Activated naive CD4-positive, alpha-beta T cell treated with anti-CD3 and anti-CD28 coated beads, Interleukin-2, amount 10 ng/mL, durations not matched to agents 7 days and 5 days (primary cell): Measurements from ENCODE around the gene ME3.
"Not testable (repeated sequence)": the region's sequence is repeated elsewhere in the genome, so short reads cannot be mapped to it uniquely, and the experiment has no call there.

Source experiments
- CTCF ChIA-PET: fragments of 350-600 bp; sonication (Branson Sonifier 250); formaldehyde crosslinking; loops from one replicate; lab custom pipeline; 2021; ENCODE audit warnings: antibody characterized with exemption; lab: Charles Lee
- DNase-seq: peaks from one replicate; pipeline ENCODE4 v3.0.0-alpha.2; 2020
- H3K27ac Mint-ChIP-seq: one replicate; pipeline ENCODE4 v1.8.0; 2021; ENCODE audit warnings: mild to moderate bottlenecking, moderate library complexity, mixed read lengths
- H3K27me3 Mint-ChIP-seq: one replicate; pipeline ENCODE4 v1.8.0; 2021; ENCODE audit warnings: mild to moderate bottlenecking, mixed read lengths
- H3K36me3 Mint-ChIP-seq: one replicate; pipeline ENCODE4 v1.8.0; 2021; ENCODE audit warnings: mixed read lengths
- H3K4me1 Mint-ChIP-seq: one replicate; pipeline ENCODE4 v1.8.0; 2021; ENCODE audit warnings: mixed read lengths
- H3K4me3 Mint-ChIP-seq: one replicate; pipeline ENCODE4 v1.8.0; 2021; ENCODE audit warnings: mild to moderate bottlenecking, moderate library complexity, mixed read lengths
- H3K9me3 Mint-ChIP-seq: one replicate; pipeline ENCODE4 v1.8.0; 2021; ENCODE audit warnings: mixed read lengths

ME3 gene

DNA sequence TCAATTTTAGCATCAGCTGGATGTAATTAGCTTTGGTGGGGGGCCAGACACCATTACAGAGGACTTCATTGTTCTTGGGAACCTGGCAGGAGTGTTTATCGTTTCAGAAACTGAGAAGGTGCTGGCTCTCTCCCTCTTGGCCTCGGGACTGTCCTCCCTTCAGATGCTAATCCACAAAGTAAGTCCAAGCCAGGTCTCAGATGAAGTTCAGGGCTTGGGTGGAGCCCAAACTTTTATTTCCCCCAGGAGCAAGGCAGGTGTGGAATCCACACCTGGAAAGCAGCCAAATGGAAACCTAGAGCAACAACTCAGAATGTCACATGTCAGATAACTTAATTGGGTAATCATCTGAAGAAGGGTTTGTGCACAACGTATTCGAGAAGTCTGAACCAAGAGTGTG is 119.2 kb downstream of the ME3 start:
- Mint-ChIP-seq H3K27me3 (no peaks in the 10 kb centered on the region), H3K4me3 (no peak overlapping the region), H3K9me3 (no peaks in the 10 kb centered on the region), H3K36me3 (no peaks in the 10 kb centered on the region), H3K27ac (no peak overlapping the region), H3K4me1 (no peaks in the 10 kb centered on the region)
- CTCF ChIA-PET, result no interaction called here
- DNase-seq, result no peak

- Mint-ChIP-seq H3K27ac (no peak overlapping the region), H3K4me1 (no peaks in the 10 kb centered on the region), H3K9me3 (no peaks in the 10 kb centered on the region), H3K36me3 (no peaks in the 10 kb centered on the region), H3K27me3 (no peaks in the 10 kb centered on the region), H3K4me3 (no peak overlapping the region)
- CTCF ChIA-PET, result interaction anchor here (1.2 kb wide), 1 partner anchor 17 kb away, joined by 4 read pairs; no protein-coding TSS in a partner anchor
- no peak for DNase-seq
Observed at GRCh38 chr11:86551288-86552092, 120.9 kb downstream of the ME3 start.

DNA sequence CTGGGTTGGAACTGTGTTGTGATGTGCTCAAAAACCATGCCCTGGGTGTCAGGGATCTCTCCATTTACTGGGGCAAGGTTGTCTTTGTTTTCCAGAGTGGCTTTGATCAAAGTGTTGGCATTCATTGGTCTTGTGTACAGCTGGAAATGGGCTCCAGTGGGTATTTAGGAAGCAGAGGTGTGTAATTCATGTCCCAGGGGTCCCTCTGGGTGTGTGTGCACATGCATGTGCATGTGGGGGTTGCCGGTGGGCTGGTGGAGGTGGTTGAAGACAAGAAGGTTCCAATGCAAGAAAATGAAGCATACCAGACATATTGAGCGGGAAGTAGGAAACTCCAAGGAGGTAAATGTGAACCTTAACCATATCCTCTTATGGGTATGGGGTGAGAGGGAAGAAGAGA is 121.7 kb downstream of the ME3 start:
- Mint-ChIP-seq H3K4me1 (no peaks in the 10 kb centered on the region), H3K4me3 (no peak overlapping the region), H3K27ac (no peak overlapping the region), H3K36me3 (no peaks in the 10 kb centered on the region), H3K9me3 (no peaks in the 10 kb centered on the region), H3K27me3 (no peaks in the 10 kb centered on the region)
- DNase-seq, result no peak
- CTCF ChIA-PET, result interaction anchor here (1.2 kb wide), 1 partner anchor 18 kb away, joined by 4 read pairs; no protein-coding TSS in a partner anchor

DNA sequence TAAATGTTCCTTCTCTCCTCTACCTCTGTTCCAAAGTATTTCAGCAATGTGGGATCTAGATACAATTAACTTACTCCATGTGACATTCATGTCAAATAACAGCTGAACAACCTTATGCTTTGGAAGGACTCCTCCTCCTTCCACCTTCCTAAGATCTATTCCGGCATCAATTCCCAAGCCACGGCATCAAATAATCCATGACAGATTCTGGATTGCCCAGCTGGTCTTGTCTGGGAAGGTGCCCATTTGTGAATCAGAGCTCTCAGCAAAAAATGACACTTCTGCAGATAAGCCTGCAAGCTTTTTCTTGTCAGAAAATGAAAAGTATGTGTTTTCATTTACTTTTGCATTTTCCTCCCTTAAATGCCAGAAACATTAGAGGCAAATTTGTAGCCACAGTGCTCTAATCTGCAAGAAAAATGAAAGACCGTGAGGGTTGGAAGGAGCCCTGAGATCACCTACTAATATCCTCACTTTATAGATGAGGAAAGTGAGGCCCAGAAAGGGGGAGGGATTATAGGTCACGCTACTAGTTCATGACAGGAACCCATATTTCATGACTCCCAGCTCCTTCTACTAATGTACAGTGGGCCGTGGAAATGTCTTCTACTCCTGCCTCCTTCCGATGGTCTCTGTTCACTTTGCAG is 124.0 kb downstream of the ME3 start:
- no peaks in the 10 kb centered on the region for H3K9me3 Mint-ChIP-seq

GRCh38 chr11:86547727-86548126 is 124.7 kb downstream of the ME3 start:
- no peak for DNase-seq
- Mint-ChIP-seq H3K27me3 (no peaks in the 10 kb centered on the region), H3K4me3 (no peak overlapping the region), H3K4me1 (no peaks in the 10 kb centered on the region), H3K36me3 (no peaks in the 10 kb centered on the region), H3K9me3 (no peaks in the 10 kb centered on the region), H3K27ac (no peak overlapping the region)
- CTCF ChIA-PET, result no interaction called here

More for the DNA sequence above, 124.0 kb downstream of the ME3 start:
- DNase-seq, result no peak
- CTCF ChIA-PET, result interaction anchor here (1.1 kb wide), 1 partner anchor 60 kb away, joined by 3 read pairs; no protein-coding TSS in a partner anchor
- H3K4me3 Mint-ChIP-seq, result no peak overlapping the region
- no peaks in the 10 kb centered on the region for H3K27me3 Mint-ChIP-seq
- H3K36me3 Mint-ChIP-seq, result no peaks in the 10 kb centered on the region
- no peaks in the 10 kb centered on the region for H3K4me1 Mint-ChIP-seq
- no peak overlapping the region for H3K27ac Mint-ChIP-seq

DNA sequence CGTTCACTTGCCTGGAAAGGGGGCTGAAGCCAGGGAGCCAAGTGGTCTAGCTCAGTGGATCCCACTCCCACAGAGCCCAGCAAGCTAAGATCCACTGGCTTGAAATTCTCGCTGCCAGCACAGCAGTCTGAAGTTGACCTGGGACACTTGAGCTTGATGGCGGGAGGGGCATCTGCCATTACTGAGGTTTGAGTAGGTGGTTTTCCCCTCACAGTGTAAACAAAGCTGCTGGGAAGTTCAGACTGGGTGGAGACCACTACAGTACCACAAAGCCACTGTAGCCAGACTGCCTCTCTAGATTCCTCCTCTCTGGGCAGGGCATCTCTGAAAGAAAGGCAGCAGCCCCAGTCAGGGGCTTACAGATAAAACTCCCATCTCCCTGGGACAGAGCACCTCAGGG is 131.1 kb downstream of the ME3 start:
- H3K4me3 Mint-ChIP-seq, H3K9me3 Mint-ChIP-seq, H3K27ac Mint-ChIP-seq, CTCF ChIA-PET, H3K27me3 Mint-ChIP-seq, H3K4me1 Mint-ChIP-seq, H3K36me3 Mint-ChIP-seq, DNase-seq: not testable (repeated sequence)

DNA sequence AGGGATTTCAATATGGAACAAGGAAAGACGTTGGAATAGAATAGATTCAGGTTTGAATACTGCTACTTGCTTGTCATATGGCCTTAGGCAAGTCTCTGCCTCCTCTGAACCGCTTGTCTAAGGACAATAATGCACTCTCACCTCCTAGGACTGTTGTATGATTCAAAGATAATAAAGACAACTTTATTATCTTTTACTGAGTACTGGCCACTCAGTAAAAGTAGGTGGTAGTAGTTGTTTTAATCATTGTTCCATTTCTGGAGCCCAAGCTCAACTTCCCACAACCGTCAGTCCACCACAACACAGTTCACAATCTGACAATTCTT is 134.2 kb downstream of the ME3 start:
- Mint-ChIP-seq H3K36me3 (no peaks in the 10 kb centered on the region), H3K4me3 (no peak overlapping the region), H3K27me3 (no peaks in the 10 kb centered on the region), H3K9me3 (no peaks in the 10 kb centered on the region), H3K4me1 (no peaks in the 10 kb centered on the region), H3K27ac (no peak overlapping the region)
- DNase-seq, result no peak
- CTCF ChIA-PET, result no interaction called here

DNA sequence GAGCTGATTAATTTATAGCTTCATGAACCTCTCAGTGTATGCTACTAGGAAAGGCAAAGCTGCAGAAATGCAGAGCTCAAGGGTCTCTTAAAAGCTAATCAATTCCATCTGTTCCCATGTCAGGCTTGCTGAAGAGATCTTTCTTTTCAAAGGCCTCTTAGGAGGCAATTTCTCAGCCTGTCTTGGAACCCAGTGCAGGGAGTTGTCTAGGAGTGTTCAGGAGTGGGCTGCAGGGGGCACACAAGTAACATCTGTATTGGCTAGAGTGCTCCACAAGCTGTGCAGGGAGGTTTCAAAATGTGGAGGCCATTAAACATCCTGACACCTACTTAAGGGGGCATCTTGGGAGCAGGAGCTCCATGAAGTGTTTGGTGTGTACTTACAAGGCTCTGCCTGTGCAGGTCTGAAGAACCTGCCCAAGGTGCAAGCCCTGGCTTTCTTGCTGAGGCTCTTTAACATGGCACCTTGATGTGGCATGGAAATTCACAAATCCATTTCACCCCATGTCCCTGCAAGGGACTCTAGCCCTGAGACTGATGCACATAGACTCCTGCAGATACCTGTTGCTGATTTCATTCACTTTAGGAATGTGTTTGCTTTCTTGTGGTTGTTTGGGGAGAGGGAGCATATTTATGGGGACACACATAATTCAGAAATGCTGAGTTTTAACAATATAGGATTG is 134.7 kb downstream of the ME3 start:
- CTCF ChIA-PET, result no interaction called here
- no peaks in the 10 kb centered on the region for H3K36me3 Mint-ChIP-seq
- no peaks in the 10 kb centered on the region for H3K9me3 Mint-ChIP-seq
- no peak overlapping the region for H3K4me3 Mint-ChIP-seq
- DNase-seq, result no peak
- no peaks in the 10 kb centered on the region for H3K27me3 Mint-ChIP-seq
- H3K27ac Mint-ChIP-seq, result no peak overlapping the region
- no peaks in the 10 kb centered on the region for H3K4me1 Mint-ChIP-seq

DNA sequence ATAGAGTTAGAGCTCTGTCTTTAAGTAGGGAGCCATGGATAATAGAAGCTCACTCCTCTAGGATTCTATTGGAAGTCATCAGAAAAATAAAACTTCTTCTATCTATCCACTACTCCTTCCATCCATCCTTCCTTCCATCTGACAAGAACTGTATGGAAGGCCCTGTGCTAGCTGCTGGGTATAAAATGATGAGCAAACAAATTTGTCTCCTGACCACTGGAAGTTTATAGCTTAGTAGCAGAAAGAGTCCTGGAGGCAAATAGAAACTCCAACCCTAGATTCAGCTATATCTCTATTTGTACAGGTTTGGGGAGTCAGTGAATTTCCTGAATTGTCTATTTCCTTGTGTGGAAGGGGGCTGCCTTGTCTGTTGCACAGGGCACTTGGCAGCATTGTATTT is 136.6 kb downstream of the ME3 start:
- H3K9me3 Mint-ChIP-seq, result no peaks in the 10 kb centered on the region
- CTCF ChIA-PET, result no interaction called here
- no peaks in the 10 kb centered on the region for H3K36me3 Mint-ChIP-seq
- no peak overlapping the region for H3K4me3 Mint-ChIP-seq
- DNase-seq, result no peak
- no peaks in the 10 kb centered on the region for H3K27me3 Mint-ChIP-seq
- H3K27ac Mint-ChIP-seq, result no peak overlapping the region
- H3K4me1 Mint-ChIP-seq, result no peaks in the 10 kb centered on the region

GRCh38 chr11:86524620-86525352 is 147.6 kb downstream of the ME3 start:
- no peak for DNase-seq
- no peak overlapping the region for H3K27ac Mint-ChIP-seq
- CTCF ChIA-PET, result no interaction called here
- H3K4me1 Mint-ChIP-seq, result no peaks in the 10 kb centered on the region
- H3K4me3 Mint-ChIP-seq, result no peak overlapping the region
- peaks cover 5% of the 10 kb centered on the region for H3K9me3 Mint-ChIP-seq
- H3K36me3 Mint-ChIP-seq, result no peaks in the 10 kb centered on the region
- H3K27me3 Mint-ChIP-seq, result no peaks in the 10 kb centered on the region

- no peaks in the 10 kb centered on the region for H3K27me3 Mint-ChIP-seq
- no peak overlapping the region for H3K27ac Mint-ChIP-seq
- H3K4me1 Mint-ChIP-seq, result no peaks in the 10 kb centered on the region
- no peaks in the 10 kb centered on the region for H3K36me3 Mint-ChIP-seq
- H3K9me3 Mint-ChIP-seq, result peaks cover 5% of the 10 kb centered on the region
- no peak overlapping the region for H3K4me3 Mint-ChIP-seq
- no peak for DNase-seq
- CTCF ChIA-PET, result interaction anchor here (1.3 kb wide), 1 partner anchor 11 kb away, joined by 3 read pairs; no protein-coding TSS in a partner anchor
Observed at GRCh38 chr11:86523738-86524619, 148.4 kb downstream of the ME3 start.

DNA sequence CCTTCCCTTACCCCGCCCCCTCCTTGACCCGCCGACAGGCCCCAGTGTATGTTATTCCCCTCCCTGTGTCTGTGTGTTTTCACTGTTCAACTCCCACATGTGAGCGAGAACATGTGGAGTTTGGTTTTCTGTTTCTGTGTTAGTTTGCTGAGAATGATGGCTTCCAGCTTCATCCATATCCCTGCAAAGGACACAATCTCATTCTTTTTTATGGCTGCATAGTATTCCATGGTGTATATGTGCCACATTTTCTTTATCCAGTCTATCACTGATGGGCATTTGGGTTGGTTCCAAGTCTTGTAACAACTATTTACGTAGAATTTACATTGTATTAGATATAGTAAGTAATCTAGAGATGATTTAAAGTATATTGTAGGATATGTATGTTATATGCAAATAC is 149.9 kb downstream of the ME3 start:
- not testable (repeated sequence) for DNase-seq, H3K9me3 Mint-ChIP-seq, H3K27ac Mint-ChIP-seq, H3K27me3 Mint-ChIP-seq, H3K4me3 Mint-ChIP-seq, H3K4me1 Mint-ChIP-seq, H3K36me3 Mint-ChIP-seq
- CTCF ChIA-PET, result interaction anchor here (1.3 kb wide), 1 partner anchor 12 kb away, joined by 3 read pairs; no protein-coding TSS in a partner anchor

GRCh38 chr11:86519064-86519911 is 153.1 kb downstream of the ME3 start:
- H3K9me3 Mint-ChIP-seq, result no peaks in the 10 kb centered on the region
- CTCF ChIA-PET, result no interaction called here
- no peaks in the 10 kb centered on the region for H3K4me1 Mint-ChIP-seq
- no peak for DNase-seq
- no peaks in the 10 kb centered on the region for H3K36me3 Mint-ChIP-seq
- no peak overlapping the region for H3K4me3 Mint-ChIP-seq
- no peak overlapping the region for H3K27ac Mint-ChIP-seq
- no peaks in the 10 kb centered on the region for H3K27me3 Mint-ChIP-seq
